BJ (cell line): ENCODE data around the gene CA5B. TPM values are rescaled to one million over a fixed set of nuclear protein-coding genes. Genes with fewer than 3 reads are reported as not detected.
"Not testable (repeated sequence)": the region's sequence is repeated elsewhere in the genome, so short reads cannot be mapped to it uniquely, and the experiment has no call there.

Experiments used
- CTCF ChIA-PET: fragments of 350-600 bp; formaldehyde crosslinking; extraction: SDS; loops from one replicate; lab custom pipeline; 2021; ENCODE audit warnings: antibody characterized with exemption, inconsistent platforms; lab: Yijun Ruan, JAX
- POLR2A ChIA-PET: fragments of 300-600 bp; sonication (Branson Sonifier 250); formaldehyde crosslinking; extraction: SDS; loops from one replicate; lab custom pipeline; 2021; ENCODE audit warnings: antibody characterized with exemption; lab: Charles Lee
- DNase-seq: peaks from one replicate; pipeline ENCODE4 v3.0.0-alpha.2; 2011; ENCODE audit warnings: low read depth
- H3K27me3 ChIP-seq: 2 replicates; pipeline ENCODE4 v1.6.0; 2011; ENCODE audit warnings: low read length; ENCODE audit not compliant: control insufficient read depth, insufficient read depth
- H3K36me3 ChIP-seq: 2 replicates; pipeline ENCODE4 v1.5.1; 2011; ENCODE audit warnings: low read length; ENCODE audit not compliant: control insufficient read depth, insufficient read depth
- H3K4me3 ChIP-seq: 2 replicates; pipeline ENCODE4 v1.5.1; 2011; ENCODE audit warnings: low read depth, mild to moderate bottlenecking, control low read depth, low read length
- CTCF ChIP-seq: IDR thresholded peaks from 2 replicates; pipeline ENCODE4 v1.5.1; 2011; ENCODE audit warnings: low read depth, mild to moderate bottlenecking, control low read depth, inconsistent platforms, low read length, moderate library complexity; ENCODE audit not compliant: insufficient read depth
- polyA plus RNA-seq: library from polyadenylated mRNA; depleted of rRNA; stranded (reverse); fragments of >200 nt; gene quantifications from 2 replicates; pipeline ENCODE4 v1.2.3, GENCODE V29; 2011

CA5B gene
- polyA plus RNA-seq, 1 experiment: 8.6 TPM

GRCh38 chrX:15750611-15751154, 12.6 kb downstream of the CA5B start:
- ChIA-PET CTCF (no interaction called here), POLR2A (interaction anchor here (0.6 kb wide), 1 partner anchor 22 kb away, joined by 3 read pairs; no protein-coding TSS in a partner anchor)
- Histone ChIP-seq H3K36me3 (no peaks in the 10 kb centered on the region), H3K4me3 (no peak overlapping the region), H3K27me3 (no peaks in the 10 kb centered on the region)
- no peak for TF ChIP-seq CTCF
- no peak for DNase-seq

DNA sequence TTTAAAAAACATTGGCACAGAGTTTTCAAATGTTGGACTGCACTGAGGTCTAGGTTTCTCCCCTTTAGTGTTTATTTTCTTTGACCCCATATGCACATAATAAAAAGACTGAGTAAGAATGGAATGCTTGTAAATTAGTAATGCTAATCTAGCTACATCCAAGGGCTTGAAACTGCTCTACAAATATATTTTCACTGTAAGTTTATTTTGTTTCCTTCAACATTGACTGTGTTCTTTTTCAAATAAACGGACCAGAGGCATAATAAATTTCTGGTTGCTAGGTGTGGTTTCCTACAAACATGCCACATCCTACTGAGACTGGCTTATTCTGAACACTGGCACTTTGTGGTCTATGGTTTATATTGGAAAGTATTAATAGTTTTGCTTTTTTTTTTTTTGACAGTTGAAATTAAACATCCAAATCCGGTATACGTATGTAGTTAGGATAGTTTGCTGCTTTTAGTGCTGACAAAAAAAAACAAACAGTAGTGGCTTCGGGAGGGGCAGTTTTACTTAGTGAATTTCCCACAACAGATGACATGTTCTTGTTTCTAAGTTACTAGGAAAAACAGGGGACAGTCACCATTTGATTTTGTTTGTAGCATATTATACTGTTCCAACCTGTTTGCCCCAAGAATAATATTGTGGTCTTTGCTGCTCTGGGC, 13.2 kb downstream of the CA5B start:
- Histone ChIP-seq H3K27me3 (no peaks in the 10 kb centered on the region), H3K36me3 (no peaks in the 10 kb centered on the region), H3K4me3 (no peak overlapping the region)
- POLR2A ChIA-PET: interaction anchor here (0.6 kb wide), 1 partner anchor 22 kb away, joined by 3 read pairs; no protein-coding TSS in a partner anchor
- CTCF ChIA-PET: no interaction called here
- peak; percentile 84 for DNase-seq
- no peak for TF ChIP-seq CTCF

DNA sequence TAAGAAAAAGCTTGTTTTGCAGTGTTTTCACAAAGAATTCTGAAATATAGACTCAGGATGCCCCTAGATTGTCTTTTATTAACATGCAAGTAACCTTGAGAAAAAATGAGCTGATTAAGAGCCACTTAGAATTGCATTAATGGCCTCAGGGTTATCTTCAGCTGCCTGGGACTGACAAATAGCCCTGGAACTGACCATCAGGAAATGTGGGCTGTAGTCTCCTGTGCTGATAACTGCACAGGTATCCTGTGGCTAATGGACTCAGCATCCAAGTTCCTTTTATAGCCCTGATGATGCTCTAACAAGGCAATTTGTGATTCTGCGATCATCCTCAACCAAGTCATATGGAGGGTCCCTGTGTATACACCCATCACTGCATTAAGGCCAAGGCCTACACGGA, 17.0 kb downstream of the CA5B start:
- no peak overlapping the region for H3K4me3 ChIP-seq
- DNase-seq: no peak
- no peak for TF ChIP-seq CTCF
- H3K36me3 ChIP-seq: no peaks in the 10 kb centered on the region
- POLR2A ChIA-PET: no interaction called here
- H3K27me3 ChIP-seq: no peaks in the 10 kb centered on the region
- CTCF ChIA-PET: no interaction called here

- CTCF ChIA-PET: no interaction called here
- DNase-seq: no peak
- Histone ChIP-seq H3K27me3 (no peaks in the 10 kb centered on the region), H3K4me3 (no peak overlapping the region), H3K36me3 (no peaks in the 10 kb centered on the region)
- no peak for TF ChIP-seq CTCF
- POLR2A ChIA-PET: no interaction called here
Observed at GRCh38 chrX:15758140-15758539, 20.1 kb downstream of the CA5B start.

- DNase-seq, POLR2A ChIA-PET, H3K4me3 ChIP-seq, H3K27me3 ChIP-seq, H3K36me3 ChIP-seq, CTCF ChIA-PET: not testable (repeated sequence)
Observed at GRCh38 chrX:15759886-15760285, 21.8 kb downstream of the CA5B start.
